Tongue (tissue), 2 donors: ENCODE results near the gene FLOT1. TPM values are rescaled to one million over a fixed set of nuclear protein-coding genes. Genes with fewer than 3 reads are reported as not detected.

ENCODE experiments used
- DNase-seq: peaks from one replicate; pipeline ENCODE4 v3.0.0-alpha.2; 2015
- total RNA-seq: library from RNA; depleted of rRNA; stranded (reverse); fragments of >200 nt; gene quantifications from one replicate; pipeline ENCODE4 v1.2.3, GENCODE V29; 2014

Gene FLOT1
- total RNA-seq, 1 donor from 2014 or later = 79.3 TPM

GRCh38 chr6:30700340-30700739 is 42.1 kb downstream of the FLOT1 start:
- no peak for DNase-seq

GRCh38 chr6:30696432-30696831 is 46.1 kb downstream of the FLOT1 start:
- no peak for DNase-seq

GRCh38 chr6:30691208-30691847 is 51.2 kb downstream of the FLOT1 start:
- no peak for DNase-seq

GRCh38 chr6:30690403-30691207 is 51.9 kb downstream of the FLOT1 start, which contains the start of gene NRM:
TSS of gene NRM (minus strand) at chr6:30690984. CDS start at chr6:30690974, 10 bp downstream.
- DNase-seq = peak; percentile 96

GRCh38 chr6:30689985-30690384 is 52.5 kb downstream of the FLOT1 start:
- no peak for DNase-seq

- DNase-seq = no peak
Observed at GRCh38 chr6:30689022-30689865, 53.2 kb downstream of the FLOT1 start.

- DNase-seq = no peak
Observed at GRCh38 chr6:30688569-30688968, 53.9 kb downstream of the FLOT1 start.

GRCh38 chr6:30687659-30688431 is 54.6 kb downstream of the FLOT1 start:
- DNase-seq = peak; percentile 75

- peak; percentile 97 for DNase-seq
Observed at GRCh38 chr6:30686908-30687658, 55.4 kb downstream of the FLOT1 start.

- DNase-seq = peak; percentile 83
Observed at GRCh38 chr6:30686009-30686907, 56.2 kb downstream of the FLOT1 start, which contains the start of gene PPP1R18. TSS of gene PPP1R18 (minus strand) at chr6:30686645. CDS start at chr6:30686018, 627 bp downstream.

- DNase-seq = no peak
Observed at GRCh38 chr6:30685157-30686008, 57.1 kb downstream of the FLOT1 start.

- no peak for DNase-seq
Observed at GRCh38 chr6:30684386-30685156, 57.9 kb downstream of the FLOT1 start.

- no peak for DNase-seq
Observed at GRCh38 chr6:30683980-30684338, 58.5 kb downstream of the FLOT1 start.

- DNase-seq = peak; percentile 26
Observed at GRCh38 chr6:30683183-30683979, 59.1 kb downstream of the FLOT1 start.

- DNase-seq = peak; percentile 50
Observed at GRCh38 chr6:30682143-30683117, 60.1 kb downstream of the FLOT1 start.

- no peak for DNase-seq
Observed at GRCh38 chr6:30681766-30682142, 60.7 kb downstream of the FLOT1 start.
